GM23338 (cell line): Measurements from ENCODE around the gene TXNDC17.

Experiments used
- CTCF ChIP-seq, 2 experiments: fragments of 200-600 bp in 1 of 2; sonication (generic) in 1 of 2; conservative IDR thresholded peaks; 2 replicates each; pipeline versions ENCODE4 v1.5.1 to v1.6.1; 2016 to 2017; ENCODE audit warnings: antibody characterized with exemption in 2 of 2, low read depth in 2 of 2, mild to moderate bottlenecking in 2 of 2, moderate library complexity in 1 of 2
- JUNB ChIP-seq: IDR thresholded peaks from one replicate; pipeline ENCODE4 v1.6.1; 2016; ENCODE audit warnings: antibody characterized with exemption; ENCODE audit not compliant: unreplicated experiment
- POLR2AphosphoS5 ChIP-seq: IDR thresholded peaks from 2 replicates; pipeline ENCODE4 v1.6.1; 2016; ENCODE audit warnings: antibody characterized with exemption, low read depth

DNA sequence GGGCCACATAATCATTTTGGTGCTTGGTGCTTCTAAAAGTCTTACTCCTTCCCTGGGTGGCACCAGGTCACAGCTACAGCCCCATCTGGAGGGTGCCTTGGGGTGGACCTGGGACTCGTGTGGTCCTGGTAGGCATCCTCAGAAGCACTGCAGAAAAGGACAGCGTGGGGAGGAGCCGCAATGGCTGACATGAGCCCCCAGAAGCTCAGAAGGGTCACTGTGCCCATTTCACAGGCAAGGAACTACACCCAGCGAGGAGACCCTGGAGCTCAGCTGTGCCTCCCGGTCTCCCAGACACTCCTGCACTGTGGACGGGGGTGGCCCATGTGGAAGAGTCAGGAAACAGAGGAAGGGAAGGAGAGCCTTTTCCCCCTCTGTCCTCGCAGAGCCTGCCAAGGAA lies 37.1 kb downstream of the TXNDC17 start:
- no peak for TF ChIP-seq POLR2AphosphoS5
- TF ChIP-seq CTCF (conservative IDR thresholded peaks at IDR 0.05; ENCODE audit: low read depth in 2 of 2), result no peak
- TF ChIP-seq JUNB, result no peak
